NCI-H1105 (cell line): Measurements from ENCODE around the gene PLXNB3.
"Not testable (repeated sequence)": the region's sequence is repeated elsewhere in the genome, so short reads cannot be mapped to it uniquely, and the experiment has no call there.

Experiments
- DNase-seq: peaks from one replicate; lab custom pipeline; 2025; lab: John Stamatoyannopoulos, UW

The PLXNB3 gene

GRCh38 chrX:153763989-153764755 is at the start of gene PLXNB3:
TSS of gene PLXNB3 (plus strand) at chrX:153764249. CDS start at chrX:153765536, 1,287 bp downstream.
- peak; percentile 91 for DNase-seq

DNA sequence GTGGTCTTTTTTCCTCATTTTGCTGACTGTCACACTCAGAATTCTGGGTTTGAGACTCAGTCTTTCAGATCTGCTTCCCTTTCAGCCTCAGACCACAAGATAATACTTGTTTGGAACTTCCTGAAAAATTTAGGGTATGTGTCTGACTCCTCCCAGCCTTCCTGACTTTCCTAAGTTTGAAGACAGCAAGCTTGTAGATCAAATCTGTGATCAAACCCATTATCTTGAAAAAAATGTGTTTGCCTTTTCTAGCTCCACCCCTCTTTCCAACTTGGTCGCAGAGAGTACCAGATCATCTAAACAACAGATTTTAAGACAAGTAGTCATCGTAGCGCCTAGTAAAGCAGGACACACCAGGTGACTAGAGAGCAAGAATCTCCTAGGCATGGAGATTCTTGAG is 49.8 kb upstream of the PLXNB3 start:
- no peak for DNase-seq

GRCh38 chrX:153717445-153717844 is 46.6 kb upstream of the PLXNB3 start:
- DNase-seq: no peak

- no peak for DNase-seq
Measured at GRCh38 chrX:153719238-153719637, 44.8 kb upstream of the PLXNB3 start.

DNA sequence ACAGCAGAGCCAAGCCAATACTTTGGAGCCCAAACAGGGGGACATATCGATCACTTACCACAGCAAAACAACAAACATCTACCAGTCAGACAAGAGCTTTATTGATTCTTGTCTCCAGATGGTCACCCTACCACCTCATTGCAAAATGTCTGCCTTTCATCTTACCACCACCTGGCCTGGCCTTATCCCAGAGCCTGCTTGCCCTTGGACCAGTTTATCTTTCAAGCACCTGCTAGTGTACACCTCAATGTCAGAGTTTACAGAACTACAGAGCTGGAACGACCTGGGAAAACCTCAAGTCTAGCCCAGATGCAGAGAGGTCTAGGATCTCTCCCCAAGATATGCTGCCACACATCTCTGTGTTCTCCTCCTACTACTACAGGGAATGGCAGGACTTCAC is 44.3 kb upstream of the PLXNB3 start:
- DNase-seq: no peak

DNA sequence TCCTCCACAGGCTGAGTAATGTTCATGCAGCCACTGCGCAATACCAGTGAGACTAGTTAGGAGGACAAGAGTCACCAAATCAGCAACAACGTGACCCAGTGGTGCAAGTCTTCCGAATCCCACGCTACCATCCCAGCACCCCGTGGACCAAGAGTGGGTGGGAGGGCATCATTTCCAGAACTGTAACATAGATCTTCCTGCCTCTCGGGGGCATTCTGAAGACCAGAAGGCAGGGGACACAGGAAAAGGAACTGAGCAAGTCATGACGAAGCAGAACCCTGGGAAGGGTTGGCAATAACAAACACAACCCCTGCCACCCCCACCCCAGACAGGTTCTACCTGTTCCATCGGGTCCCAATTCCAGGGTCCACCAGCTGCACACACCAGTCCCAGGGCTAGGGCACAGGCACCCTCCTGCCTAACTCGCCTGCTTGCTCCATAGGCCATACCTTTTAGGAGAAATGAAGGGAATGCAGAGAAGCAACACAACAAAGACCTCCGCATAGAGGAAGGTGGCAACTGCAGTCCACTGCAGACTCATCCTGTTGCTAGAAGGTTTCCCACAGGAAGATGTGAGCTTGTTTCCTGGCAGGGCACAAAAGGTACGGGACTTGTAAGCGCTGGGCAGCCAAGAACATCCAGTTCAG is 41.2 kb upstream of the PLXNB3 start:
- no peak for DNase-seq

GRCh38 chrX:153723351-153724251 is 40.4 kb upstream of the PLXNB3 start:
- DNase-seq: peak; percentile 46

GRCh38 chrX:153724252-153725038 is 39.6 kb upstream of the PLXNB3 start, which contains the start of the genes ABCD1 and BCAP31:
TSS of gene ABCD1 (plus strand) at chrX:153724856. CDS start at chrX:153725267, 411 bp downstream.
TSS of gene BCAP31 (minus strand) at chrX:153724387. CDS start at chrX:153723244, 1,143 bp downstream.
- DNase-seq: peak; percentile 95

DNA sequence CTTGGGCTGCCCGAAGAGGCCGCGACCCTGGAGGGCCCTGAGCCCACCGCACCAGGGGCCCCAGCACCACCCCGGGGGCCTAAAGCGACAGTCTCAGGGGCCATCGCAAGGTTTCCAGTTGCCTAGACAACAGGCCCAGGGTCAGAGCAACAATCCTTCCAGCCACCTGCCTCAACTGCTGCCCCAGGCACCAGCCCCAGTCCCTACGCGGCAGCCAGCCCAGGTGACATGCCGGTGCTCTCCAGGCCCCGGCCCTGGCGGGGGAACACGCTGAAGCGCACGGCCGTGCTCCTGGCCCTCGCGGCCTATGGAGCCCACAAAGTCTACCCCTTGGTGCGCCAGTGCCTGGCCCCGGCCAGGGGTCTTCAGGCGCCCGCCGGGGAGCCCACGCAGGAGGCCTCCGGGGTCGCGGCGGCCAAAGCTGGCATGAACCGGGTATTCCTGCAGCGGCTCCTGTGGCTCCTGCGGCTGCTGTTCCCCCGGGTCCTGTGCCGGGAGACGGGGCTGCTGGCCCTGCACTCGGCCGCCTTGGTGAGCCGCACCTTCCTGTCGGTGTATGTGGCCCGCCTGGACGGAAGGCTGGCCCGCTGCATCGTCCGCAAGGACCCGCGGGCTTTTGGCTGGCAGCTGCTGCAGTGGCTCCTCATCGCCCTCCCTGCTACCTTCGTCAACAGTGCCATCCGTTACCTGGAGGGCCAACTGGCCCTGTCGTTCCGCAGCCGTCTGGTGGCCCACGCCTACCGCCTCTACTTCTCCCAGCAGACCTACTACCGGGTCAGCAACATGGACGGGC is 38.8 kb upstream of the PLXNB3 start:
- DNase-seq: no peak

GRCh38 chrX:153725832-153726285 is 38.2 kb upstream of the PLXNB3 start:
- no peak for DNase-seq

GRCh38 chrX:153726286-153727122 is 37.5 kb upstream of the PLXNB3 start:
- peak; percentile 60 for DNase-seq

DNA sequence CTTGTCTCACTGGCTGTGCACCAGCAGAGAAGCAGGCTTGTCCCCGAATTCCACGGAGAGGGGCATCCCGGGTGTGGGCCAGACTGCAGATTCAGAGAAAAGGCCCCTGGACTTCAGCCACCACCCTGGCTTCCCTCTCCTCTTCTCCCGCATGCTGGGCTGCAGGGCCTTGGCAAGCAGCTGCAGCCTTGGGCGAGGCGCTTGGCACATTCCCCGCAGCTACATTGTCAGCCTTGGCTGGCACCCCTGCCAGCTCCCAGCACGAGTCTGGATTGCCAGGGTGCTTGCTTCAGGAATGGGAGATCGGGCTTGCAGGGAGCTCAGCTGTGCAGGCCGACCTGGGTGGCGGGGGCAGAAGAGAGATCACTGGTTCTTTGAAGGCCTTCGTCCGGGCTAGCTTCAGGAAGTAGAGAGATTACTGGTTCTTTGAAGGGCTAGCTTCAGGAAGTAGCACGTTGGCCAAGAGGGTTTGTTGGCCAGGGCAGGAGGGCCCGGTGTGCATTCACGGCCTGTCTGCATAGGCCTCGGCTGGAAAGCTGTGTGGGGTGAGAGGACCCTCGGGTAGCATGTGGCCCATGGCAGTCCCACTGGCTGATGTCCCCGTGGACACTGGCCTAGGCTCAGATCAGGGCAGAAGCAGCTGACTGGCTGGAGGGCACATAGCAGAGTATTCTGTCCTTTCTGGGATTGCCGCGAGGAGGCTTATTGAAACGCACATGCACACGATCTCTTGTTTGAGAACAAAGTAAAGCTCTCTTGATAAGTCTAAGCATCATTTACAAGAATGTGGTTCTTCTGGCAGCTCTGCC is 36.7 kb upstream of the PLXNB3 start:
- DNase-seq: peak; percentile 67

DNA sequence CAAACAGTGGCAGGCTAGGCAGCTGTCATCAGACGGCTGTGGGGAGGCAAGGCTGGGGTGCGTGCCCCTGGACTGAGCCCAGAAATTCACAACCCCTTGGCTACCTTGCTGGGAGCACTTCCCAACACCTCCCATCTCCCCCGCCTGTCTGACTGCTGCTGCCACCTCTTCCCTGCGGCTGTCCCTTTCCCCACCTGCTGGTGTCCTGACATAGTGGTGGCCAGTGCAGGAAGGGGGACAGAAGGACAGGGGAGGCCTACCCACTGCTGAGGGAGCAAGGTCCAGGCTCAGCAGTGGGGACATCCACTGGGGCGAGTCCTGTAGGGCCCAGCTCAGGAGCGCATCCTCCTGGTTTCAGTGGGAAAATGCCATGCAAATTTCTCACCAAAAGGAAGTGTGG is 36.0 kb upstream of the PLXNB3 start:
- no peak for DNase-seq

- DNase-seq: no peak
Measured at GRCh38 chrX:153728951-153729631, 35.0 kb upstream of the PLXNB3 start.

DNA sequence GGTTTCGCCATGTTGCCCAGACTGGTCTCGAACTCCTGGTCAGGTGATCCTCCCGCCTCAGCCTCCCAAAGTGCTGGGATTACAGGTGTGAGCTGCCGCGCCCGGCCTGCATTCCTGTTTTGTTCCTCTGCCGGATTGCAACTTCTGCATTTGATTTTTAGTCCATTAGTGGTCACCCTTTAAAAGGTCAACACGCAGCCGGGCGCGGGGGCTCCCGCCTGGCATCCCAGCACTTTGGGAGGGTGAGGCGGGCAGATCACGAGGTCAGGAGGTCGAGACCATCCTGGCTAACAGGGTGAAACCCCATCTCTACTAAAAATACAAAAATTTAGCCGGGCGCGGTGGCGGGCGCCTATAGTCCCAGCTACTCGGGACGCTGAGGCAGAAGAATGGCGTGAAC is 33.9 kb upstream of the PLXNB3 start:
- not testable (repeated sequence) for DNase-seq

DNA sequence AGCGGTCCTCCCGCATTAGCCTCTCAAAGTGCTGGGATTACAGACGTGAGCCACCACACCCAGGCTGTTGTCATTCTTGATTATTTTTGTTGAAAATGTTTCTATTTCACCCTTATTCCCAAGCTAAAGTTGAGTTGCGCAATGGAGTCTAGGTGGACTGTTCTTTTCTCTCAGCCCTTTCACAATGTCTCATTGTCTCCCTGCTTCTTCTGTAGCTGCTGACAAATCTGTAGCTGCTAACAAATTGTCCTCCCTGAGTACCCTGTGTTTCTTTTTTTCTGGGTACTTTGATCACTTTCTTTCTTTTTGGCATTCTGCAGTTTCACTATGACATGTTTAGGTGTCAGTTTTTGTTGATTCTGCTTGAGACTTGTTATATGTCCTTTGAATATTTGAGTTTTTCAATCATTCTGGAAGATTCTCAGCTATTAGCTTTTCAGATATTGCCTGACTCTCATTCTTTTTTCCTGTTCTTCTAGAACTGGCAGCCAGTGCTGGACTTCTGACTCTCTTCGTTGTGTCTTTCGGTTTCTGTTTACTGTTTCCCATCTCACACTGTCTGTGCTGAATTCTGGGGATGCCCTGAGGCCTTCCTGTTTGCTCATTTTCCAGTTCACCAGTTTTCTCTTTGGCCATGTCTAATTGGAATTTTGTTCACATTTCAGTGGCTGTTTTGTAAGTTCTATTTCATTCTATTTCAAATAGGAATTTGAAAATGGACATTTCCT is 32.8 kb upstream of the PLXNB3 start:
- no peak for DNase-seq

GRCh38 chrX:153731845-153732215 is 32.2 kb upstream of the PLXNB3 start:
- DNase-seq: no peak

GRCh38 chrX:153732401-153732800 is 31.6 kb upstream of the PLXNB3 start:
- DNase-seq: no peak
